ENCODE data around the gene STMN3. TPM values are rescaled to one million over a fixed set of nuclear protein-coding genes. Genes with fewer than 3 reads are reported as not detected.

Gene STMN3
- total and polyA plus RNA-seq, 2 of the 8 experiments (the other 6 are each of a cell fraction or from before 2014, with no cell fraction given), result 51.5 to 63.1 TPM

DNA sequence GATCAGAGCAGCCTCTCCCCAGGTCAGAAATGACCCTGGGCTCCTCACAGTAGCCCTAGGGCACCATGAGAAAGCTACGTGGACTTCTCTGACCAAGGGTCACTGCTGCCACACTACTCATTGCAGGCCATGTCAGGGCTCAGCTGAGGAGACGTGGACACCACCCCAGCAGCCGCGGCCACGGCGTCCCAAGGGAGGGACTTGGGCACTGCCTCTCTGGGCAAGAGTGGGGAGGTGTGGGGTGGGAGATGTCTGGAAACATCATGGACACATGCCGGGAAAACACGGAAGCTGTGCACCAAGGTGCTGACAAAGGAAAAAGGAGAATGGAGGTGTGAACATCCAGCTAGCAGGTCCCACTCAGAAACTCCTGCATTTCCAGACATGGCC is 35.4 kb downstream of the STMN3 start (continued):
- TF ChIP-seq, protein P1, sequence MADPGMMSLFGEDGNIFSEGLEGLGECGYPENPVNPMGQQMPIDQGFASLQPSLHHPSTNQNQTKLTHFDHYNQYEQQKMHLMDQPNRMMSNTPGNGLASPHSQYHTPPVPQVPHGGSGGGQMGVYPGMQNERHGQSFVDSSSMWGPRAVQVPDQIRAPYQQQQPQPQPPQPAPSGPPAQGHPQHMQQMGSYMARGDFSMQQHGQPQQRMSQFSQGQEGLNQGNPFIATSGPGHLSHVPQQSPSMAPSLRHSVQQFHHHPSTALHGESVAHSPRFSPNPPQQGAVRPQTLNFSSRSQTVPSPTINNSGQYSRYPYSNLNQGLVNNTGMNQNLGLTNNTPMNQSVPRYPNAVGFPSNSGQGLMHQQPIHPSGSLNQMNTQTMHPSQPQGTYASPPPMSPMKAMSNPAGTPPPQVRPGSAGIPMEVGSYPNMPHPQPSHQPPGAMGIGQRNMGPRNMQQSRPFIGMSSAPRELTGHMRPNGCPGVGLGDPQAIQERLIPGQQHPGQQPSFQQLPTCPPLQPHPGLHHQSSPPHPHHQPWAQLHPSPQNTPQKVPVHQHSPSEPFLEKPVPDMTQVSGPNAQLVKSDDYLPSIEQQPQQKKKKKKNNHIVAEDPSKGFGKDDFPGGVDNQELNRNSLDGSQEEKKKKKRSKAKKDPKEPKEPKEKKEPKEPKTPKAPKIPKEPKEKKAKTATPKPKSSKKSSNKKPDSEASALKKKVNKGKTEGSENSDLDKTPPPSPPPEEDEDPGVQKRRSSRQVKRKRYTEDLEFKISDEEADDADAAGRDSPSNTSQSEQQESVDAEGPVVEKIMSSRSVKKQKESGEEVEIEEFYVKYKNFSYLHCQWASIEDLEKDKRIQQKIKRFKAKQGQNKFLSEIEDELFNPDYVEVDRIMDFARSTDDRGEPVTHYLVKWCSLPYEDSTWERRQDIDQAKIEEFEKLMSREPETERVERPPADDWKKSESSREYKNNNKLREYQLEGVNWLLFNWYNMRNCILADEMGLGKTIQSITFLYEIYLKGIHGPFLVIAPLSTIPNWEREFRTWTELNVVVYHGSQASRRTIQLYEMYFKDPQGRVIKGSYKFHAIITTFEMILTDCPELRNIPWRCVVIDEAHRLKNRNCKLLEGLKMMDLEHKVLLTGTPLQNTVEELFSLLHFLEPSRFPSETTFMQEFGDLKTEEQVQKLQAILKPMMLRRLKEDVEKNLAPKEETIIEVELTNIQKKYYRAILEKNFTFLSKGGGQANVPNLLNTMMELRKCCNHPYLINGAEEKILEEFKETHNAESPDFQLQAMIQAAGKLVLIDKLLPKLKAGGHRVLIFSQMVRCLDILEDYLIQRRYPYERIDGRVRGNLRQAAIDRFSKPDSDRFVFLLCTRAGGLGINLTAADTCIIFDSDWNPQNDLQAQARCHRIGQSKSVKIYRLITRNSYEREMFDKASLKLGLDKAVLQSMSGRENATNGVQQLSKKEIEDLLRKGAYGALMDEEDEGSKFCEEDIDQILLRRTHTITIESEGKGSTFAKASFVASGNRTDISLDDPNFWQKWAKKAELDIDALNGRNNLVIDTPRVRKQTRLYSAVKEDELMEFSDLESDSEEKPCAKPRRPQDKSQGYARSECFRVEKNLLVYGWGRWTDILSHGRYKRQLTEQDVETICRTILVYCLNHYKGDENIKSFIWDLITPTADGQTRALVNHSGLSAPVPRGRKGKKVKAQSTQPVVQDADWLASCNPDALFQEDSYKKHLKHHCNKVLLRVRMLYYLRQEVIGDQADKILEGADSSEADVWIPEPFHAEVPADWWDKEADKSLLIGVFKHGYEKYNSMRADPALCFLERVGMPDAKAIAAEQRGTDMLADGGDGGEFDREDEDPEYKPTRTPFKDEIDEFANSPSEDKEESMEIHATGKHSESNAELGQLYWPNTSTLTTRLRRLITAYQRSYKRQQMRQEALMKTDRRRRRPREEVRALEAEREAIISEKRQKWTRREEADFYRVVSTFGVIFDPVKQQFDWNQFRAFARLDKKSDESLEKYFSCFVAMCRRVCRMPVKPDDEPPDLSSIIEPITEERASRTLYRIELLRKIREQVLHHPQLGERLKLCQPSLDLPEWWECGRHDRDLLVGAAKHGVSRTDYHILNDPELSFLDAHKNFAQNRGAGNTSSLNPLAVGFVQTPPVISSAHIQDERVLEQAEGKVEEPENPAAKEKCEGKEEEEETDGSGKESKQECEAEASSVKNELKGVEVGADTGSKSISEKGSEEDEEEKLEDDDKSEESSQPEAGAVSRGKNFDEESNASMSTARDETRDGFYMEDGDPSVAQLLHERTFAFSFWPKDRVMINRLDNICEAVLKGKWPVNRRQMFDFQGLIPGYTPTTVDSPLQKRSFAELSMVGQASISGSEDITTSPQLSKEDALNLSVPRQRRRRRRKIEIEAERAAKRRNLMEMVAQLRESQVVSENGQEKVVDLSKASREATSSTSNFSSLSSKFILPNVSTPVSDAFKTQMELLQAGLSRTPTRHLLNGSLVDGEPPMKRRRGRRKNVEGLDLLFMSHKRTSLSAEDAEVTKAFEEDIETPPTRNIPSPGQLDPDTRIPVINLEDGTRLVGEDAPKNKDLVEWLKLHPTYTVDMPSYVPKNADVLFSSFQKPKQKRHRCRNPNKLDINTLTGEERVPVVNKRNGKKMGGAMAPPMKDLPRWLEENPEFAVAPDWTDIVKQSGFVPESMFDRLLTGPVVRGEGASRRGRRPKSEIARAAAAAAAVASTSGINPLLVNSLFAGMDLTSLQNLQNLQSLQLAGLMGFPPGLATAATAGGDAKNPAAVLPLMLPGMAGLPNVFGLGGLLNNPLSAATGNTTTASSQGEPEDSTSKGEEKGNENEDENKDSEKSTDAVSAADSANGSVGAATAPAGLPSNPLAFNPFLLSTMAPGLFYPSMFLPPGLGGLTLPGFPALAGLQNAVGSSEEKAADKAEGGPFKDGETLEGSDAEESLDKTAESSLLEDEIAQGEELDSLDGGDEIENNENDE (IDR thresholded peaks at IDR 0.05; ENCODE audit: insufficient replicate concordance, low read length), result no peak
- TF ChIP-seq, protein P2, sequence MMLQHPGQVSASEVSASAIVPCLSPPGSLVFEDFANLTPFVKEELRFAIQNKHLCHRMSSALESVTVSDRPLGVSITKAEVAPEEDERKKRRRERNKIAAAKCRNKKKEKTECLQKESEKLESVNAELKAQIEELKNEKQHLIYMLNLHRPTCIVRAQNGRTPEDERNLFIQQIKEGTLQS (IDR thresholded peaks at IDR 0.05; ENCODE audit: insufficient read depth, low read depth, low read length), result no peak
- no peak for TF ChIP-seq ASH2L (IDR thresholded peaks at IDR 0.05; ENCODE audit: low read length)
- TF ChIP-seq TEAD4 (IDR thresholded peaks at IDR 0.05; ENCODE audit: low read depth, low read length), result no peak
- no peak for TF ChIP-seq POLR2A (IDR thresholded peaks at IDR 0.05; ENCODE audit: control extremely low read depth in 1 of 2, low read depth in 2 of 2, low read length in 2 of 2)
- TF ChIP-seq TBP (IDR thresholded peaks at IDR 0.05; ENCODE audit: low read depth, low read length), result no peak
- no peak for TF ChIP-seq YY1 (IDR thresholded peaks at IDR 0.05; ENCODE audit: low read depth, low read length)
- TF ChIP-seq KDM1A (IDR thresholded peaks at IDR 0.05; ENCODE audit: borderline replicate concordance, low read length), result no peak
- TF ChIP-seq CREB1 (IDR thresholded peaks at IDR 0.05), result no peak
- TF ChIP-seq GABPA (IDR thresholded peaks at IDR 0.05; ENCODE audit: borderline replicate concordance, insufficient read depth, low read length), result no peak
- TF ChIP-seq TCF12 (IDR thresholded peaks at IDR 0.05; ENCODE audit: low read depth, low read length), result no peak

All from H1 (cell line).